HCT116 (cell line): ENCODE data around the gene AK5. TPM values are rescaled to one million over a fixed set of nuclear protein-coding genes. Genes with fewer than 3 reads are reported as not detected.
"Not testable (repeated sequence)": the region's sequence is repeated elsewhere in the genome, so short reads cannot be mapped to it uniquely, and the experiment has no call there.

ENCODE experiments used
- ATAC-seq: fragments of 200-7000 bp; cut with Tn5 transposase; 2 replicates; pipeline ENCODE4 v1.9.1; 2020; ENCODE audit warnings: mild to moderate bottlenecking, moderate library complexity
- BruUV-seq: library from RNA; stranded (reverse); fragments of 400-500 nt; replicated peaks from 2 replicates; lab custom pipeline; 2021; lab: Mats Ljungman, UMichigan
- CTCF ChIA-PET: fragments of 300-600 bp; sonication (Branson Sonifier 250); formaldehyde crosslinking; loops from one replicate; lab custom pipeline; 2021; ENCODE audit warnings: antibody characterized with exemption; lab: Charles Lee
- POLR2A ChIA-PET: fragments of 300-600, 350-600 bp; sonication (Branson Sonifier 250); formaldehyde crosslinking; loops from one replicate; lab custom pipeline; 2021; ENCODE audit warnings: antibody characterized with exemption; lab: Charles Lee
- RAD21 ChIA-PET, 2 experiments: fragments of 300-600 bp; sonication (Branson Sonifier 250); formaldehyde crosslinking; loops; one replicate each; lab custom pipeline; 2023; ENCODE audit warnings: low total read pairs in 2 of 2; ENCODE audit not compliant: uncharacterized antibody in 2 of 2, unreplicated experiment in 2 of 2, low non-redundant PET in 1 of 2; lab: Charles Lee
- DNase-seq: peaks from one replicate; pipeline ENCODE4 v3.0.0-alpha.2; 2010; ENCODE audit warnings: low read depth, low spot score
- H2AFZ ChIP-seq: fragments of 200-600 bp; shearing (Covaris generic), sonication (generic); 2 replicates; pipeline ENCODE4 v1.6.1; 2017; ENCODE audit warnings: low read depth, mixed run types, mixed read lengths, antibody characterized with exemption, low read length; ENCODE audit not compliant: poor library complexity, severe bottlenecking
- H3K27ac ChIP-seq: 2 replicates; pipeline ENCODE4 v1.5.1; 2012; ENCODE audit warnings: low read depth, low read length
- H3K27me3 ChIP-seq: fragments of 200-600 bp; sonication (generic); 2 replicates; pipeline ENCODE4 v1.6.1; 2016; ENCODE audit warnings: mixed run types, low read length, mixed read lengths; ENCODE audit not compliant: insufficient read depth
- H3K36me3 ChIP-seq, 2 experiments: fragments of 200-500 bp in 1 of 2; fragments of 200-600 bp in 1 of 2; sonication (Bioruptor generic) in 1 of 2; sonication (generic) in 1 of 2; 2 replicates each; pipeline versions ENCODE4 v1.5.1 to v1.6.1; 2014 to 2016; ENCODE audit warnings: low read length in 2 of 2, inconsistent platforms in 1 of 2, mixed read lengths in 1 of 2, mixed run types in 1 of 2; ENCODE audit not compliant: insufficient read depth in 2 of 2, control insufficient read depth in 1 of 2
- H3K4me1 ChIP-seq, 2 experiments: fragments of 200-600 bp in 1 of 2; sonication (generic) in 1 of 2; 2 replicates each; pipeline versions ENCODE4 v1.5.1 to v1.6.1; 2012 to 2017; ENCODE audit warnings: low read length in 2 of 2, inconsistent platforms in 1 of 2, mild to moderate bottlenecking in 1 of 2, mixed read lengths in 1 of 2, mixed run types in 1 of 2, moderate library complexity in 1 of 2; ENCODE audit not compliant: insufficient read depth in 2 of 2, control insufficient read depth in 1 of 2
- H3K4me2 ChIP-seq: fragments of 200-600 bp; sonication (generic); 2 replicates; pipeline ENCODE4 v1.6.1; 2017; ENCODE audit warnings: mixed run types, low read length, mixed read lengths
- H3K4me3 ChIP-seq, 2 experiments: fragments of 200-600 bp in 1 of 2; sonication (generic) in 1 of 2; replicated peaks in 1 of 2; 2 replicates each; pipeline ENCODE4 v1.5.1; 2011 to 2016; ENCODE audit warnings: low read length in 2 of 2, control low read depth in 1 of 2, low read depth in 1 of 2, mild to moderate bottlenecking in 1 of 2, mixed read lengths in 1 of 2, mixed run types in 1 of 2
- H3K79me2 ChIP-seq: fragments of 200-600 bp; sonication (generic); 2 replicates; pipeline ENCODE4 v1.6.1; 2017; ENCODE audit warnings: mild to moderate bottlenecking, mixed run types, low read length, moderate library complexity, mixed read lengths; ENCODE audit not compliant: insufficient read depth
- H3K9ac ChIP-seq: fragments of 200-600 bp; sonication (generic); 2 replicates; pipeline ENCODE4 v1.6.1; 2016; ENCODE audit warnings: low read length, mixed read lengths
- H3K9me2 ChIP-seq: fragments of 200-600 bp; sonication (generic), shearing (Covaris generic); 2 replicates; pipeline ENCODE4 v1.6.1; 2017; ENCODE audit warnings: mixed run types, mild to moderate bottlenecking, moderate library complexity; ENCODE audit not compliant: insufficient read depth
- H3K9me3 ChIP-seq, 2 experiments: fragments of 200-500 bp in 1 of 2; fragments of 200-600 bp in 1 of 2; sonication (Bioruptor generic) in 1 of 2; sonication (generic) in 1 of 2; 2 replicates each; pipeline ENCODE4 v1.6.1; 2014 to 2017; ENCODE audit warnings: low read length in 2 of 2, mixed read lengths in 2 of 2, inconsistent platforms in 1 of 2, low read depth in 1 of 2, mild to moderate bottlenecking in 1 of 2, mixed run types in 1 of 2, moderate library complexity in 1 of 2; ENCODE audit not compliant: control insufficient read depth in 1 of 2, insufficient read depth in 1 of 2
- H4K20me1 ChIP-seq: fragments of 200-600 bp; sonication (generic), shearing (Covaris generic); 2 replicates; pipeline ENCODE4 v1.6.1; 2017; ENCODE audit warnings: mixed run types, mild to moderate bottlenecking, moderate library complexity; ENCODE audit not compliant: insufficient read depth
- CBX3 ChIP-seq: IDR thresholded peaks from 2 replicates; pipeline ENCODE4 v1.6.1; 2012; ENCODE audit warnings: low read depth
- CEBPB ChIP-seq: IDR thresholded peaks from 2 replicates; pipeline ENCODE4 v1.6.1; 2012; ENCODE audit warnings: low read depth
- EGR1 ChIP-seq: IDR thresholded peaks from 2 replicates; pipeline ENCODE4 v1.6.1; 2012; ENCODE audit warnings: low read depth
- EZH2 ChIP-seq: fragments of 200-600 bp; sonication (generic); IDR thresholded peaks from 2 replicates; pipeline ENCODE4 v1.6.1; 2017; ENCODE audit warnings: antibody characterized with exemption, mixed run types
- EZH2phosphoT487 ChIP-seq: fragments of 200-600 bp; IDR thresholded peaks from 2 replicates; pipeline ENCODE4 v1.6.1; 2018; ENCODE audit warnings: antibody characterized with exemption, borderline replicate concordance
- POLR2A ChIP-seq: IDR thresholded peaks from 2 replicates; pipeline ENCODE4 v1.7.0; 2011; ENCODE audit warnings: borderline replicate concordance; ENCODE audit not compliant: insufficient read depth, insufficient read length; ENCODE audit errors: extremely low read depth
- REST ChIP-seq: IDR thresholded peaks from 2 replicates; pipeline ENCODE4 v1.6.1; 2012; ENCODE audit warnings: low read depth
- SP1 ChIP-seq: IDR thresholded peaks from 2 replicates; pipeline ENCODE4 v1.6.1; 2012; ENCODE audit warnings: low read depth
- TCF7L2 ChIP-seq: IDR thresholded peaks from 2 replicates; pipeline ENCODE4 v1.7.0; 2011; ENCODE audit warnings: borderline replicate concordance, inconsistent platforms; ENCODE audit not compliant: insufficient read depth, insufficient read length; ENCODE audit errors: extremely low read depth
- YY1 ChIP-seq: IDR thresholded peaks from 2 replicates; pipeline ENCODE4 v1.6.1; 2011; ENCODE audit warnings: low read length, low read depth, moderate library complexity, mild to moderate bottlenecking; ENCODE audit not compliant: insufficient replicate concordance; ENCODE audit errors: extremely low read depth
- ZFX ChIP-seq: fragments of 450-650 bp; IDR thresholded peaks from 2 replicates; pipeline ENCODE4 v1.6.1; 2017
- ZNF274 ChIP-seq: fragments of 200-500 bp; sonication (Bioruptor generic); IDR thresholded peaks from 2 replicates; pipeline ENCODE4 v1.6.1; 2014; ENCODE audit warnings: mild to moderate bottlenecking, low read depth, low read length, inconsistent platforms
- intact Hi-C: fragments of 100-400 bp; cut with micrococcal nuclease; formaldehyde crosslinking; loops from 2 replicates; pipeline ENCODE4 v1.10.0; 2022
- total RNA-seq: library from RNA; stranded (reverse); gene quantifications from one replicate; pipeline ENCODE4 v1.2.1, GENCODE V29; 2021; ENCODE audit not compliant: unreplicated experiment
- TF ChIP-seq, protein P1 (sequence below): IDR thresholded peaks from 2 replicates; pipeline ENCODE4 v1.6.1; 2012
- TF ChIP-seq, protein P2 (sequence below): IDR thresholded peaks from 2 replicates; pipeline ENCODE4 v1.6.1; 2012

Gene AK5
- total RNA-seq, 1 experiment from 2014 or later: 0.22 TPM

- no peak for TF ChIP-seq TCF7L2
- TF ChIP-seq, all 23 proteins: peak for 0
These were observed 229.6 kb downstream of the AK5 start (continued) for GRCh38 chr1:77511440-77511840.

DNA sequence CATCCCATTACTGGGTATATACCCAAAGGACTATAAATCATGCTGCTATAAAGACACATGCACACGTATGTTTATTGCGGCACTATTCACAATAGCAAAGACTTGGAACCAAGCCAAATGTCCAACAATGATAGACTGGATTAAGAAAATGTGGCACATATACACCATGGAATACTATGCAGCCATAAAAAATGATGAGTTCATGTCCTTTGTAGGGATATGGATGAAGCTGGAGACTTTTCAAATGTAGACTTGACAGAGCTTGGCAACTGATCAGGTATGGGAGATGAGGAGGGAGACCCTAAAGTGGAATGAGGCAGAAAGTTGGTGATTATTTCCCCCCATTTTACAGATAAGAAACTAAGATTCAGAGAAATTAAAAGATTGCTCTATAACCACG lies 230.8 kb downstream of the AK5 start:
- H3K9me3 ChIP-seq, BruUV-seq, H3K27ac ChIP-seq, H3K79me2 ChIP-seq, RAD21 ChIA-PET, ATAC-seq, H4K20me1 ChIP-seq, H3K4me2 ChIP-seq, DNase-seq, POLR2A ChIA-PET, H3K4me3 ChIP-seq, intact Hi-C loops, H3K9ac ChIP-seq, H2AFZ ChIP-seq, H3K9me2 ChIP-seq, H3K36me3 ChIP-seq, H3K27me3 ChIP-seq: not testable (repeated sequence)
- H3K4me1 ChIP-seq: peaks cover 0 to 35% of the 10 kb centered on the region in 2 experiments; a peak in 2 of 4 replicates
- CTCF ChIA-PET: interaction anchor here (1.5 kb wide), 1 partner anchor 21 kb away, joined by 3 read pairs; no protein-coding TSS in a partner anchor

DNA sequence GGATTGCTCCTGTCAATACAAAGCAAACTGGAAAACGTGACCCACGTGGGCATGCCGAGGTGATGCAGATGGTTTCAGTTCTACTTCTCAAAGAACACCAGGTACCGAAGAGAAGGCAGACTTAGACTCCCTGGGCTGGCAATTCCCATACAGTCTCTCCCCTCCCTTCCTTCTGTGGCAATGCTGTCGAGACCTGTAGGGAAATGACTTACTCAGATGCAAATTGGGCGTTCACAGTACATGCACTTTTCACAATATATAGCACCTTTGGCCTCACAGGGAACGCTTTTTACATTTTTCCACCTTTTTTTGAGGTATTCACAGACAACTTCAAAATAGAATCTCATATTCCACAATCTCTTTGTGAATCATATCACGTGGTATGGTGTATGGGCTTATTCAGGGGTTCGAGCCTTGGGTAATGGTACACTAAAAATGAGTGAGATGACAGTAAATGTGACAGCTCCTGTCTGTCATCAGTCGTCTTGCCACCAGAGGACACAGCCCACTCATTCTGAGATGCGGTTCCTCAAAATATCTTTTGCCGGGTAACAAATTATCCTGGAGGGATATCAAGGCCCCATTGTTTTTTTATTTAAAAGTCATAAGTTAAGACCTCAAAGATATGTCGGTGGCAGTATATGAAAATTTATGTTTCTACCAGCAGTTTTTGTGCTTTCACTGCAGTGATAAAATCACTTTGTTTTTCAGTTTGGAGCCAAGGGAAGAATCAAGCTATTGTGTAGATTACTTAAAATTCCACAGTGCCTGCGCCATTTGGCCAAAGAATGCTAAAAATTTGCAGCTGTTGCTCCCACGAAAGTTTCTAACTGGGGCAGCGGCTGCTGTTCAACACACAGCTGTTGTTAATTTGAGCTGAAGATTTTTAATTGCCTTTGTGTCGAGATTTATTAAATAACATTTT lies 232.3 kb downstream of the AK5 start:
- H3K27me3 ChIP-seq: no peaks in the 10 kb centered on the region
- no peaks in the 10 kb centered on the region for H3K9me2 ChIP-seq
- ChIA-PET POLR2A (interaction anchor here (0.6 kb wide), 1 partner anchor 1631 kb away, joined by 3 read pairs; no protein-coding TSS in a partner anchor), RAD21 (no interaction called here), CTCF (interaction anchor here (0.9 to 1.5 kb wide), 2 partner anchors 19 to 20 kb away, joined by 3 read pairs; no protein-coding TSS in a partner anchor)
- H3K4me3 ChIP-seq: no peak overlapping the region
- H2AFZ ChIP-seq: no peak overlapping the region
- H3K36me3 ChIP-seq: no peaks in the 10 kb centered on the region
- H3K9me3 ChIP-seq: no peaks in the 10 kb centered on the region
- H3K4me1 ChIP-seq: peaks cover 0 to 35% of the 10 kb centered on the region in 2 experiments; a peak in 2 of 4 replicates
- BruUV-seq: no TSS peak
- H3K4me2 ChIP-seq: peak overlapping the region; percentile 33
- H3K9ac ChIP-seq: no peak overlapping the region
- ATAC-seq: no peak
- no peak overlapping the region for H3K27ac ChIP-seq
- DNase-seq: no peak
- no peaks in the 10 kb centered on the region for H4K20me1 ChIP-seq
- intact Hi-C loops: no loop called here
- no peaks in the 10 kb centered on the region for H3K79me2 ChIP-seq
- TF ChIP-seq EZH2phosphoT487 (no peak), REST (no peak), ZFX (no peak), CEBPB (no peak), ZNF274 (no peak), SP1 (no peak), CBX3 (no peak), EGR1 (no peak), YY1 (no peak), POLR2A (no peak), EZH2 (no peak)
- TF ChIP-seq, protein P1, sequence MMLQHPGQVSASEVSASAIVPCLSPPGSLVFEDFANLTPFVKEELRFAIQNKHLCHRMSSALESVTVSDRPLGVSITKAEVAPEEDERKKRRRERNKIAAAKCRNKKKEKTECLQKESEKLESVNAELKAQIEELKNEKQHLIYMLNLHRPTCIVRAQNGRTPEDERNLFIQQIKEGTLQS: no peak
- TF ChIP-seq, protein P2, sequence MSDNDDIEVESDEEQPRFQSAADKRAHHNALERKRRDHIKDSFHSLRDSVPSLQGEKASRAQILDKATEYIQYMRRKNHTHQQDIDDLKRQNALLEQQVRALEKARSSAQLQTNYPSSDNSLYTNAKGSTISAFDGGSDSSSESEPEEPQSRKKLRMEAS: no peak
